Stimulated activated CD8-positive, alpha-beta memory T cell treated with anti-CD3 and anti-CD28 coated beads, Interleukin-15, amount 100 ng/mL, for 4 hours (primary cell): ENCODE measurements around the gene EXOC4.
"Not testable (repeated sequence)": the region's sequence is repeated elsewhere in the genome, so short reads cannot be mapped to it uniquely, and the experiment has no call there.

Source experiments
- DNase-seq, 2 donors: peaks; one replicate each; pipeline ENCODE4 v3.0.0-alpha.2; 2020; ENCODE audit warnings: low read depth in 2 of 2

EXOC4 gene

GRCh38 chr7:133619491-133619890, 366.6 kb downstream of the EXOC4 start:
- DNase-seq: no peak

DNA sequence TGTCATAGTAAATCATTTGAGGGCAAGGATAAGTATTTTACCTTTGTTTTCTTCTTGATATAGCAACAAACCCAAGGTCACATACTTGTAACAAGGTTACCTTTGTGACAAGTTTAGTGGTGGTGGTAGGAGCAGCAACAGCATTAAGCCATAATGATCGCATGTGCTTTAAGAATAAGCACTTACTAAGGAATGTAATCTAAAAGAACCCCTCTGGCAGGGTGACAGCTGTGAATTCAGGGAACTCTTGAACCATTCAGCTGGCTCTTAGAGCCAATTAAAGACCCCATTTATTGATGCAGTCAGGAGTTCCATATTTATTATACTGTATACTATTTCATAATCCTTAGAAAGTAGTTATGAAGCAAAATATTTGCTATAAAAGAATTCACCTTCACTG, 370.8 kb downstream of the EXOC4 start:
- DNase-seq: no peak

DNA sequence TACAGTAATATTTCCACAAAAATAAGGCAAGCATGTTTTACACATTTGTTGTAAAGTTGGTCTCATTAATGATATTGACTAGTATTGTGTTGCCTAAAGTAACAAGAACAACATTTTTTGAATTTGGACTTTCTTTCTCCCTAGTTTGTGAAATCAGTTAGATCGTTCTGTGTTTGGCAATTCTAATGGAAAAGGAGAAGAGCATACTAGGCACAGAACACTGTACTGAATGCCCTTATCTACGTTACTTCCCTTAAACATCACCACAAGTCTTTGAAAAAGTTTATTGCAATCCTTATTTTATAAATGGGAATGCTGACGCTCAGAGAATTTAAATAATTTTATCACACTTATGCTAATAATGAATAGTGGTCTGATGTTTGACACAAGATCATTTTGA, 372.2 kb downstream of the EXOC4 start:
- DNase-seq: no peak

DNA sequence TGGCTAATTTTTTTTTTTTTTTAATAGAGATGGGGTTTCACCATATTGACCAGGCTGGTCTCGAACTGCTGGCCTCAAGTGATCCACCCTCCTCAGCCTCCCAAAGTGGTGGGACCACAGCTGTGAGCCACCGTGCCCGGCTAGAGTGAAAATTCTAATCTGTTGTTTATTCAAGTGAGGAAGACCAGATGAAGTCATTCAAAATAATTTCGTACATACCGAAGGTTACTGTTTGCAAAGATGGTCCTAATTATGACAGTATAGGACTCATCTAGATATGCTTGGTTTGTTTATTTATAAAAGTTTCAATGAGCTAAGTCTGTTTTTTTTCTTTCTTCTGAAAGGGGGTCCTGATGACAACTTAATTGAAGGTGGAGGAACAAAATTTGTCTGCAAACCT, 376.8 kb downstream of the EXOC4 start:
- DNase-seq: no peak

DNA sequence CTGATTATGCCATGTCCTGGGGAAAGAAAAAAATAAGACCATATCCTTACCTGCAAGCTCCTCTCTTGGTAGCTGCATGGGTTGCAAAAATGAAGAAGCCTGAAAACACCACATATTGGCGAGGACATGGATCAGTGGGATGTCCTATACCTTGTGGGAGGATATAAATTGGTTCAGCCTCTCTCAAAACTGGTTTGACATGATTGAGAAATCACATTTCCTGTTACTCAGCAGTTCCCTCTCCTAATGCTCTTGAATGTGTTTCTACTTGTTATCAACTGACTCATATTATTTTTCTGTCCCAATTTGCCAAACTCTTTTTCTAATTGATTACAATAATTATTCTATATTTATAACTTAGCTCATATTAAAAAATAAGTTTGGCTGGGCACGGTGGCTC, 380.2 kb downstream of the EXOC4 start:
- DNase-seq: no peak

GRCh38 chr7:133635541-133635940, 382.7 kb downstream of the EXOC4 start:
- no peak for DNase-seq

- no peak for DNase-seq
Measured at GRCh38 chr7:133638857-133639256, 386.0 kb downstream of the EXOC4 start.

DNA sequence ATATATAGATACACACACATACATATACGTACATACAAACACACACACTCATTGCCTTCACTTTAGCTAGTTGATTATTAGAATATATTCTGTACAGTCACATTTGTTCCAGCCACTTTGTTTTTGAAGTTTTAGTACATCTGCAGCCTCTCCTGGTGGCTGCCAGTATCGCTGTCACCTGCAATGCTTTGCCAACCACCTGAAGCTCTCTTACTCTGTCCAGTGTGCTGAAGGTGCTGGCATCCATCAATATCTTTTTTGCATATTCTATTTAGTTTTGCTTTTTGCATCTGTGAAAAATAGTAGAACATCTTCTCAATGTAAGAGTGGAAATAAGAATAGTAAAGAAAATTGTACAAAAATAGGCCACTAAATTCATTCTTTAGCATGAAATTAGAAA, 388.6 kb downstream of the EXOC4 start:
- no peak for DNase-seq

GRCh38 chr7:133642907-133643306, 390.0 kb downstream of the EXOC4 start:
- DNase-seq: no peak

GRCh38 chr7:133643652-133644051, 390.8 kb downstream of the EXOC4 start:
- DNase-seq: not testable (repeated sequence)

- DNase-seq: no peak
Measured at GRCh38 chr7:133645884-133646391, 393.1 kb downstream of the EXOC4 start.

DNA sequence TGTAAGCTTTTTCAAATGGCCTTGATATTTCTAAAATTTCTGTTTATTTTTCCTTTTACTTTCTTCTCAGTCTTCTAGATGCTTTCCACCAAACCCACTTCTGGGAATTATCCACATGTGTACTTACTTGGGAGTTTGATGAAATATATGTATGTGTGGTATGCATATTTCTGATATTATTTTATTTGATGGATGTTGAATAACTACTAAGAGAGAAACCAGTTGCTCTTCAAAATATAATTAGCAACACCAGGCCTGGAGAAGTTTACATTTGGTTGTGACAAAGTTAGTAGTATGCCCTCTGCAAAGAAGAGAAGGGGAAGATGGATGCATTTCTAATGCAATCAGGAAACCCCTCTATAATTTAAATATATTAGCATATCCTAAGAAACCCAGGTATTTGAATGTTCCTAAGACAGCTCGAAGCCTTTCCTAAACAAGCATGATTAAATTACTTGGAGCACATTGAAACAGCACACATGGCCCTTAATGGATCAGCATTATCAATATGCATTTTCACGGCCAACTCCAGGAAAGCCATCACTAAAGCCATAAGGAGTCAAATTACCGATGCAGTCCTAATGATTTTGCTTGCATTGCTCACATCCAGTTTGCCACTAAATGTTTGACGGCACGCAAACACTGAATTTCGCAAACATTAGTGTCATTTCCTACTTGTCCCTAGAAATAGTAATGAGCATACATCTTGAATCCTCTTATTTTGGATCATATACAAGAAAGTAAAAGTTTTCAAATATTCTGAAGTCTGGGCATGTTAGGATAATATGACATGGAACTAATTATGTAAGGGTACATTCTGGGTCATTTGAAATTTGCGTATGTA, 393.8 kb downstream of the EXOC4 start:
- DNase-seq: no peak

GRCh38 chr7:133649593-133649992, 396.7 kb downstream of the EXOC4 start:
- DNase-seq: no peak

- DNase-seq: no peak
Measured at GRCh38 chr7:133650069-133650468, 397.2 kb downstream of the EXOC4 start.

- DNase-seq: no peak
Measured at GRCh38 chr7:133650487-133651300, 397.8 kb downstream of the EXOC4 start.

- no peak for DNase-seq
Measured at GRCh38 chr7:133652547-133652946, 399.7 kb downstream of the EXOC4 start.

DNA sequence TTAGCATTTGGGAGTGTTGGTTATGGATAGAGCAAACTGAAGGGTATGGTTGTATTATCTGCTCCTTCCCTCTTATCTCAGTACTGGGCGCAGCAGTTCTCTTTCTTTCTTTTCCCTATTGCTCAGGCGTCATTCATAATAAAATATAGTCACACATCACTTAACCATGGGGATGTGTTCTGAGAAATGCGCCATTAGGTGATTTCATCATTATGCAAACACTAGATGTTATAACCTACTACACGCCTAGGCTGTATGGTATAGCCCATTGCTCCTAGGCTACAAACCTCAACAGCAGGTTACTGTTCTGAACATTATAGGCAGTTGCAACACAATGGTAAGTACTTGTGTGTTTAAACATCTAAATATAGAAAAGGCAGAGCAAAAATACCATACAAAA, 401.7 kb downstream of the EXOC4 start:
- DNase-seq: no peak

DNA sequence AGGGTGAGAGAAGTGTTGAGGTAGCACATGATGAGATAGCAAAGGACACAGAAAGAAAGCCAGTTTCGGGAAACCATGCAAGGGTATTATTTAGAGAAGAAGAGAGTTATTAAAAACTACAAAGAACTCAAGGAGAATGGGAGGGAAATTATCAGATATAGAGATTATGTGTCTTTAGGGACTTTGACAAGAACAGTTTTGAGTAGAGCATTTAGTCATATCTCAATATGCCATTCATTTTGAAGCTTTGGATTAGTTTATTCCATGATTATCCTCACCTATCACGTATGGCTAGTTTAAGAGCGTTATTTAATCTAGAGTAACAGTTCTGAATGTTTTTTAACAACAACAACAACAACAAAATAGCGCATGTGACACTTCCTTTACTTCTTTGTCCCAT, 409.4 kb downstream of the EXOC4 start:
- DNase-seq: no peak

DNA sequence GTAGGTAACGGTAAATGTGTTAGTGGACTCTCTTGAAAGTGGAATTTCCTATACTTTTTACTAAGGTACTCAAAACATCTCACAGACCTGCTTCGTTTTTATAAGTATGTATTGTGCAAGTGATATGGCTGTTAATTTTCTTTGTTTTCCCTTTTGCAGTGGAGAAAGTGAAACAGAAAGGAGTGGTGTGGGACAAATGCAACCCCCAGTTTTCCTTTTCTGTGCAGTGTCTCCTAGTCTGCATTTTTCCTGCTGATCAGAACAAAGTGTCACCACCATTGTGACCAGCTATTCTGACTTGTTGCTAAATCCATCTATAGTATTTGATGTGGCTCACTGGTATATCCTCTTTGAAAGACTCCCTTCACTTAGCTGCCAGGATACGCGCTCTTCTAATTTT, 410.0 kb downstream of the EXOC4 start:
- DNase-seq: no peak

GRCh38 chr7:133664528-133664927, 411.6 kb downstream of the EXOC4 start:
- no peak for DNase-seq

- DNase-seq: no peak
Measured at GRCh38 chr7:133668296-133669060, 415.6 kb downstream of the EXOC4 start.

DNA sequence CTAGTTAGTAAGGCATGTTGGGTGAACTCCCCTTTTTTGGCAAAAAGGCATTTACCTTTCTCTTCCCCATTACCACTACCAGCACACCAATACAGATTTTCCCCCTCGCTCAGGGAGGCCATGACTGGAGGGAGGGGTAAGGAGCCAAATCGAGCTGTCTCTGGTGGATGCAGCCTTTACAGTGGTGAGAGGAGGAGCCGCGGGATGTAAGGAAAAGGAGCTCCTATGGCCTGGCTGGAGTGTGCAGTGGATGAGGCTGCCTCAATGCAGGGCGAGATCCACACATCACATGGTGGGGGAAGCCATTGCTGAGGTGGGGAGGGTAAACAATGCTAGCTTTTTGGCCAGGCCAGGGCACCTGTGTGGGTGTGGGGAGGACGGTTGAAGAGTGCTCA, 416.2 kb downstream of the EXOC4 start:
- DNase-seq: no peak
